ENCODE results near the gene ARID4B.

GRCh38 chr1:235339746-235340145 lies 11.8 kb upstream of the ARID4B start:
- no peak for TF ChIP-seq CTCF (IDR thresholded peaks at IDR 0.05; ENCODE audit: insufficient read depth, low read length)
- TF ChIP-seq, protein P1, sequence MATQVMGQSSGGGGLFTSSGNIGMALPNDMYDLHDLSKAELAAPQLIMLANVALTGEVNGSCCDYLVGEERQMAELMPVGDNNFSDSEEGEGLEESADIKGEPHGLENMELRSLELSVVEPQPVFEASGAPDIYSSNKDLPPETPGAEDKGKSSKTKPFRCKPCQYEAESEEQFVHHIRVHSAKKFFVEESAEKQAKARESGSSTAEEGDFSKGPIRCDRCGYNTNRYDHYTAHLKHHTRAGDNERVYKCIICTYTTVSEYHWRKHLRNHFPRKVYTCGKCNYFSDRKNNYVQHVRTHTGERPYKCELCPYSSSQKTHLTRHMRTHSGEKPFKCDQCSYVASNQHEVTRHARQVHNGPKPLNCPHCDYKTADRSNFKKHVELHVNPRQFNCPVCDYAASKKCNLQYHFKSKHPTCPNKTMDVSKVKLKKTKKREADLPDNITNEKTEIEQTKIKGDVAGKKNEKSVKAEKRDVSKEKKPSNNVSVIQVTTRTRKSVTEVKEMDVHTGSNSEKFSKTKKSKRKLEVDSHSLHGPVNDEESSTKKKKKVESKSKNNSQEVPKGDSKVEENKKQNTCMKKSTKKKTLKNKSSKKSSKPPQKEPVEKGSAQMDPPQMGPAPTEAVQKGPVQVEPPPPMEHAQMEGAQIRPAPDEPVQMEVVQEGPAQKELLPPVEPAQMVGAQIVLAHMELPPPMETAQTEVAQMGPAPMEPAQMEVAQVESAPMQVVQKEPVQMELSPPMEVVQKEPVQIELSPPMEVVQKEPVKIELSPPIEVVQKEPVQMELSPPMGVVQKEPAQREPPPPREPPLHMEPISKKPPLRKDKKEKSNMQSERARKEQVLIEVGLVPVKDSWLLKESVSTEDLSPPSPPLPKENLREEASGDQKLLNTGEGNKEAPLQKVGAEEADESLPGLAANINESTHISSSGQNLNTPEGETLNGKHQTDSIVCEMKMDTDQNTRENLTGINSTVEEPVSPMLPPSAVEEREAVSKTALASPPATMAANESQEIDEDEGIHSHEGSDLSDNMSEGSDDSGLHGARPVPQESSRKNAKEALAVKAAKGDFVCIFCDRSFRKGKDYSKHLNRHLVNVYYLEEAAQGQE (IDR thresholded peaks at IDR 0.05; ENCODE audit: insufficient replicate concordance, low read depth): no peak
